Measurements from ENCODE around the gene ICAM4. TPM values are rescaled to one million over a fixed set of nuclear protein-coding genes. Genes with fewer than 3 reads are reported as not detected.

The ICAM4 gene
- total RNA-seq, 1 donor from 2014 or later: not detected

DNA sequence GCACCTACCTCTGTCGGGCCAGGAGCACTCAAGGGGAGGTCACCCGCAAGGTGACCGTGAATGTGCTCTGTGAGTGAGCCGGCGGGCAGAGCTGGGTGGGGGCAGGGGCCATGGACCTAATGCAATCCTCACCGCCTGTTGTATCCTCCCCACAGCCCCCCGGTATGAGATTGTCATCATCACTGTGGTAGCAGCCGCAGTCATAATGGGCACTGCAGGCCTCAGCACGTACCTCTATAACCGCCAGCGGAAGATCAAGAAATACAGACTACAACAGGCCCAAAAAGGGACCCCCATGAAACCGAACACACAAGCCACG, 1.8 kb upstream of the ICAM4 start:
- Mint-ChIP-seq H3K27ac (ENCODE audit: unreplicated experiment) (no peak overlapping the region), H3K36me3 (ENCODE audit: low read depth) (peaks cover 9% of the 10 kb centered on the region), H3K4me1 (ENCODE audit: low read depth) (peaks cover 17% of the 10 kb centered on the region), H3K9me3 (ENCODE audit: low read depth) (no peaks in the 10 kb centered on the region), H3K27me3 (ENCODE audit: low read depth) (peaks cover 9% of the 10 kb centered on the region), H3K4me3 (ENCODE audit: unreplicated experiment) (no peak overlapping the region)
- TF ChIP-seq, protein P1, sequence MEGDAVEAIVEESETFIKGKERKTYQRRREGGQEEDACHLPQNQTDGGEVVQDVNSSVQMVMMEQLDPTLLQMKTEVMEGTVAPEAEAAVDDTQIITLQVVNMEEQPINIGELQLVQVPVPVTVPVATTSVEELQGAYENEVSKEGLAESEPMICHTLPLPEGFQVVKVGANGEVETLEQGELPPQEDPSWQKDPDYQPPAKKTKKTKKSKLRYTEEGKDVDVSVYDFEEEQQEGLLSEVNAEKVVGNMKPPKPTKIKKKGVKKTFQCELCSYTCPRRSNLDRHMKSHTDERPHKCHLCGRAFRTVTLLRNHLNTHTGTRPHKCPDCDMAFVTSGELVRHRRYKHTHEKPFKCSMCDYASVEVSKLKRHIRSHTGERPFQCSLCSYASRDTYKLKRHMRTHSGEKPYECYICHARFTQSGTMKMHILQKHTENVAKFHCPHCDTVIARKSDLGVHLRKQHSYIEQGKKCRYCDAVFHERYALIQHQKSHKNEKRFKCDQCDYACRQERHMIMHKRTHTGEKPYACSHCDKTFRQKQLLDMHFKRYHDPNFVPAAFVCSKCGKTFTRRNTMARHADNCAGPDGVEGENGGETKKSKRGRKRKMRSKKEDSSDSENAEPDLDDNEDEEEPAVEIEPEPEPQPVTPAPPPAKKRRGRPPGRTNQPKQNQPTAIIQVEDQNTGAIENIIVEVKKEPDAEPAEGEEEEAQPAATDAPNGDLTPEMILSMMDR (IDR thresholded peaks at IDR 0.05): no peak
- DNase-seq (ENCODE audit: low spot score): no peak

DNA sequence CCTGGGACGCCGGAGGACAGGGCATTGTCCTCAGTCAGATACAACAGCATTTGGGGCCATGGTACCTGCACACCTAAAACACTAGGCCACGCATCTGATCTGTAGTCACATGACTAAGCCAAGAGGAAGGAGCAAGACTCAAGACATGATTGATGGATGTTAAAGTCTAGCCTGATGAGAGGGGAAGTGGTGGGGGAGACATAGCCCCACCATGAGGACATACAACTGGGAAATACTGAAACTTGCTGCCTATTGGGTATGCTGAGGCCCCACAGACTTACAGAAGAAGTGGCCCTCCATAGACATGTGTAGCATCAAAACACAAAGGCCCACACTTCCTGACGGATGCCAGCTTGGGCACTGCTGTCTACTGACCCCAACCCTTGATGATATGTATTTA, 1.4 kb upstream of the ICAM4 start:
- H3K27ac Mint-ChIP-seq (ENCODE audit: unreplicated experiment): no peak overlapping the region
- peaks cover 12% of the 10 kb centered on the region for H3K27me3 Mint-ChIP-seq (ENCODE audit: low read depth)
- TF ChIP-seq, protein P1 (IDR thresholded peaks at IDR 0.05): no peak
- no peak for DNase-seq (ENCODE audit: low spot score)
- H3K36me3 Mint-ChIP-seq (ENCODE audit: low read depth): peaks cover 8% of the 10 kb centered on the region
- H3K9me3 Mint-ChIP-seq (ENCODE audit: low read depth): no peaks in the 10 kb centered on the region
- H3K4me1 Mint-ChIP-seq (ENCODE audit: low read depth): peaks cover 21% of the 10 kb centered on the region
- H3K4me3 Mint-ChIP-seq (ENCODE audit: unreplicated experiment): no peak overlapping the region

DNA sequence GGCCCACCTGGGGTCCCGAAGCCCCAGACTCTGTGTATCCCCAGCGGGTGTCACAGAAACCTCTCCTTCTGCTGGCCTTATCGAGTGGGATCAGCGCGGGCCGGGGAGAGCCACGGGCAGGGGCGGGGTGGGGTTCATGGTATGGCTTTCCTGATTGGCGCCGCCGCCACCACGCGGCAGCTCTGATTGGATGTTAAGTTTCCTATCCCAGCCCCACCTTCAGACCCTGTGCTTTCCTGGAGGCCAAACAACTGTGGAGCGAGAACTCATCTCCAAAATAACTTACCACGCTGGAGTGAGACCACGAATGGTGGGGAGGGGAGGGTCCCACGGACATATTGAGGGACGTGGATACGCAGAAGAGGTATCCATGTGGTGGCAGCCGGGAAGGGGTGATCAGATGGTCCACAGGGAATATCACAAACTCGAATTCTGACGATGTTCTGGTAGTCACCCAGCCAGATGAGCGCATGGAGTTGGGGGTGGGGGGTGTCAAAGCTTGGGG, 2.0 kb downstream of the ICAM4 start:
- H3K4me3 Mint-ChIP-seq (ENCODE audit: unreplicated experiment): peak overlapping the region; percentile 83
- H3K27ac Mint-ChIP-seq (ENCODE audit: unreplicated experiment): peak overlapping the region; percentile 57
- TF ChIP-seq, protein P1 (IDR thresholded peaks at IDR 0.05): no peak
- peaks cover 8% of the 10 kb centered on the region for H3K36me3 Mint-ChIP-seq (ENCODE audit: low read depth)
- H3K27me3 Mint-ChIP-seq (ENCODE audit: low read depth): peaks cover 42% of the 10 kb centered on the region
- DNase-seq (ENCODE audit: low spot score): no peak
- no peaks in the 10 kb centered on the region for H3K9me3 Mint-ChIP-seq (ENCODE audit: low read depth)
- H3K4me1 Mint-ChIP-seq (ENCODE audit: low read depth): peaks cover 46% of the 10 kb centered on the region

DNA sequence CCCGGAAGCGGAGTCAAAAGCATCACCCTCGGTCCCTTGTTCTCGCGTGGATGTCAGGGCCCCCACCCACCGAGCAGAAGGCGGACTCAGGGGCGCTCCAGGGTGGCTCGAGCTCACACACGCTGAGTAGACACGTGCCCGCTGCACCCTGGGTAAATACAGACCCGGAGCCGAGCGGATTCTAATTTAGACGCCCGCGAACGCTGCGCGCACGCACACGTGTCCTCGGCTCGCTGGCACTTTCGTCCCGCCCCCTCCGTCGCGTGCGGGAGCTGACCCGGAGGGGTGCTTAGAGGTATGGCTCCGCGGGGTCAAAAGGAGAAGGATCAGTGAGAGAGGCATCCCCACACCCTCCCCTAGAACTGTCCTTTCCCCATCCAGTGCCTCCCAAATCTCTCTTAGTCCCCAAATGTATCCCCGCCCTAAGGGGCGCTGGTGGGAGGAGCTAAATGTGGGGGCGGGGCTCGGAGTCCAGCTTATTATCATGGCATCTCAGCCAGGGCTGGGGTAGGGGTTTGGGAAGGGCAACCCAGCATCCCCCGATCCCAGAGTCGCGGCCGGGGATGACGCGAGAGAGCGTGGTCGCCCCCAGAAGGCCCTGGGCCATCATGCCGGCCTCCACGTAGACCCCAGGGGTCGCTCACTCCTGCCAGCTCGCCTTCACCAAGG, 2.5 kb downstream of the ICAM4 start:
- Mint-ChIP-seq H3K36me3 (ENCODE audit: low read depth) (peaks cover 8% of the 10 kb centered on the region), H3K27me3 (ENCODE audit: low read depth) (peaks cover 42% of the 10 kb centered on the region), H3K4me1 (ENCODE audit: low read depth) (peaks cover 46% of the 10 kb centered on the region), H3K4me3 (ENCODE audit: unreplicated experiment) (peak overlapping the region; percentile 83), H3K27ac (ENCODE audit: unreplicated experiment) (peak overlapping the region; percentile 57), H3K9me3 (ENCODE audit: low read depth) (no peaks in the 10 kb centered on the region)
- TF ChIP-seq, protein P1 (IDR thresholded peaks at IDR 0.05): peak; percentile 50
- DNase-seq (ENCODE audit: low spot score): no peak

DNA sequence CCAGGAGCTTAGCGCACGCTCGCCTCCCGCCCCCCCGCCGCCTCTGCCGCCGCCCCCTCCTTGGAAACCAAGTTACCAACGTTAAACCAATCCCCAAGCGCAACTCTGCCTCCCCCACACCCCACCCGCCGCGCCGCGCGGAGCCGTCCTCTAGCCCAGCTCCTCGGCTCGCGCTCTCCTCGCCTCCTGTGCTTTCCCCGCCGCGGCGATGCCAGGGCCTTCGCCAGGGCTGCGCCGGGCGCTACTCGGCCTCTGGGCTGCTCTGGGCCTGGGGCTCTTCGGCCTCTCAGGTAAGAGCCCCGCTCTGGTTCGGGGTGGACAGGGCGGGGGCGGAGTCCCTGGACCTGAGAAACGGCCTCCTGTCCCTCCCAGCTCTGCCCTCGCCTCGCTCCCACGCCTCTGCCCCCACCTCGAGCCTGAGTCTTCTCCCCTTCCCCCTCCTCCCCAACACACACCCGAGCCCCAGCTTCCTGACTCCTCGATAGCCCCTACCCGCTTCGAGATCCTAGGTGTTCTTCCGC, 3.1 kb downstream of the ICAM4 start, which contains the start of gene ICAM5:
Gene ICAM5, plus strand, starts transcription at position 117 of the 521 bp plus-strand sequence. Its CDS starts 92 bp downstream, at position 209.
- Mint-ChIP-seq H3K4me3 (ENCODE audit: unreplicated experiment) (peak within 1 kb of the TSS; percentile 83), H3K36me3 (ENCODE audit: low read depth) (peaks cover 9% of the 10 kb centered on the region), H3K27me3 (ENCODE audit: low read depth) (peaks cover 48% of the 10 kb centered on the region), H3K4me1 (ENCODE audit: low read depth) (peaks cover 46% of the 10 kb centered on the region), H3K9me3 (ENCODE audit: low read depth) (no peaks in the 10 kb centered on the region), H3K27ac (ENCODE audit: unreplicated experiment) (peak within 1 kb of the TSS; percentile 68)
- TF ChIP-seq, protein P1 (IDR thresholded peaks at IDR 0.05): no peak
- DNase-seq (ENCODE audit: low spot score): no peak

Data from chondrocyte (in vitro differentiated cells).